Glomerular visceral epithelial cell (primary cell): ENCODE data around the gene PARP15.
"Not testable (repeated sequence)": the region's sequence is repeated elsewhere in the genome, so short reads cannot be mapped to it uniquely, and the experiment has no call there.

Experiments used
- DNase-seq: peaks from one replicate; pipeline ENCODE4 v3.0.0-alpha.2; 2016; ENCODE audit errors: extremely low spot score

Gene PARP15

GRCh38 chr3:122577409-122578031 lies at the start of gene PARP15:
PARP15 (plus strand) TSS chr3:122577650; CDS start chr3:122577668, 18 bp downstream.
- no peak for DNase-seq

GRCh38 chr3:122530164-122530563 lies 47.3 kb upstream of the PARP15 start:
- no peak for DNase-seq

GRCh38 chr3:122533480-122533879 lies 44.0 kb upstream of the PARP15 start:
- no peak for DNase-seq

GRCh38 chr3:122533931-122534334 lies 43.5 kb upstream of the PARP15 start:
- peak; percentile 81 for DNase-seq

GRCh38 chr3:122535964-122536631 lies 41.4 kb upstream of the PARP15 start:
- DNase-seq: no peak

GRCh38 chr3:122536632-122537001 lies 40.8 kb upstream of the PARP15 start:
- DNase-seq: no peak

- DNase-seq: no peak
Observed at GRCh38 chr3:122538956-122539490, 38.4 kb upstream of the PARP15 start.

GRCh38 chr3:122546151-122546550 lies 31.3 kb upstream of the PARP15 start:
- no peak for DNase-seq

- no peak for DNase-seq
Observed at GRCh38 chr3:122548076-122548475, 29.4 kb upstream of the PARP15 start.

GRCh38 chr3:122548619-122549018 lies 28.8 kb upstream of the PARP15 start:
- no peak for DNase-seq

- DNase-seq: no peak
Observed at GRCh38 chr3:122553171-122553570, 24.3 kb upstream of the PARP15 start.

- DNase-seq: peak; percentile 11
Observed at GRCh38 chr3:122555275-122556071, 22.0 kb upstream of the PARP15 start.

GRCh38 chr3:122557356-122557755 lies 20.1 kb upstream of the PARP15 start:
- no peak for DNase-seq

- no peak for DNase-seq
Observed at GRCh38 chr3:122558605-122559004, 18.8 kb upstream of the PARP15 start.

- no peak for DNase-seq
Observed at GRCh38 chr3:122559906-122560305, 17.5 kb upstream of the PARP15 start.

- peak; percentile 55 for DNase-seq
Observed at GRCh38 chr3:122560680-122561079, 16.8 kb upstream of the PARP15 start.

GRCh38 chr3:122562923-122563716 lies 14.3 kb upstream of the PARP15 start:
- no peak for DNase-seq

GRCh38 chr3:122563717-122564025 lies 13.8 kb upstream of the PARP15 start:
- DNase-seq: peak; percentile 16

GRCh38 chr3:122564155-122564912 lies 13.1 kb upstream of the PARP15 start, which contains the start of the genes DTX3L and PARP9:
DTX3L (plus strand) TSS chr3:122564338; CDS start chr3:122564427, 89 bp downstream.
PARP9 (minus strand) TSS chr3:122564300; CDS start chr3:122559620, 4,680 bp downstream.
- peak; percentile 81 for DNase-seq

- not testable (repeated sequence) for DNase-seq
Observed at GRCh38 chr3:122568131-122568530, 9.3 kb upstream of the PARP15 start.

GRCh38 chr3:122568755-122569154 lies 8.7 kb upstream of the PARP15 start:
- no peak for DNase-seq
